ENCODE results near the gene PGPEP1. TPM values are rescaled to one million over a fixed set of nuclear protein-coding genes. Genes with fewer than 3 reads are reported as not detected.
"Not testable (repeated sequence)": the region's sequence is repeated elsewhere in the genome, so short reads cannot be mapped to it uniquely, and the experiment has no call there.

Gene PGPEP1
- total RNA-seq, 2 experiments from 2014 or later = 41.3 to 45.7 TPM

- Mint-ChIP-seq H3K9me3 (no peaks in the 10 kb centered on the region), H3K27me3 (peaks cover 28% of the 10 kb centered on the region), H3K36me3 (no peaks in the 10 kb centered on the region), H3K27ac (no peak within 1 kb of the TSS), H3K4me3 (peak within 1 kb of the TSS; percentile 44), H3K4me1 (peaks cover 21% of the 10 kb centered on the region)
- POLR2A ChIA-PET = interaction anchor here (1.0 to 1.4 kb wide), 2 partner anchors 22 to 118 kb away, joined by 3 read pairs; partner anchors contain the start of gene SSBP4
- ATAC-seq (ENCODE audit: low read depth) = peak; percentile 72
- no peak for DNase-seq
These were observed 57.1 kb downstream of the PGPEP1 start, which contains the start of gene LRRC25 for GRCh38 chr19:18397242-18398202. Gene LRRC25 (minus strand): TSS chr19:18397622. CDS start chr19:18396963, 659 bp downstream.

GRCh38 chr19:18399008-18399407 lies 58.6 kb downstream of the PGPEP1 start:
- H3K4me3 Mint-ChIP-seq = no peak overlapping the region
- no peak for DNase-seq
- peaks cover 18% of the 10 kb centered on the region for H3K4me1 Mint-ChIP-seq
- H3K27ac Mint-ChIP-seq = no peak overlapping the region
- H3K36me3 Mint-ChIP-seq = no peaks in the 10 kb centered on the region
- POLR2A ChIA-PET = no interaction called here
- H3K27me3 Mint-ChIP-seq = peaks cover 19% of the 10 kb centered on the region
- H3K9me3 Mint-ChIP-seq = no peaks in the 10 kb centered on the region
- no peak for ATAC-seq (ENCODE audit: low read depth)

DNA sequence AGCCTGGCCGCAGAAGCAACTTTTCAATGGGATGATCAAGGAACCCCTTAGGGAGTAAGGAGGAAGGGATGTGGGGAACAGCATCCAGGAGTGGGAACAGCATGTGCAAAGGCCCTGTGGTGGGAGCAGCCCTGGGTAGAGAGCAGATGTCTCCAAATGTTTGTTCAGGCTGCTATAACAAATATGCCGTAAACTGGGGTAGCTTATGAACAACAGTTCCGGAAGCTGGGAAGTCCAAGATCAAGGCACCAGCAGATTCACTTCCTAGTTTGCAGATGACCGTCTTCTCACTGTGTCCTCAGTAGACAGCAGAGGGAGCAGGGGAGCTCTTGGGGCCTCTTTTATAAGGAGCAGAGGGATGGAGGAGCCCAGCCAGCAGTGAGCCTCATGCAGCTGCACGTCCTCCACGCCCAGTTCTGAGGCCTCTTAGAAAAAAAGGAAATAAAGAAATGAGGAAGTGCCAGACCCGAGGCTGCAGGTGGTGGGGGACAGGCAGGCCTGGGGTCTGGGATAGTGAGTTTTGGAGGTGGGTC lies 61.2 kb downstream of the PGPEP1 start:
- DNase-seq = no peak
- peak overlapping the region; percentile 69 for H3K27ac Mint-ChIP-seq
- no peaks in the 10 kb centered on the region for H3K36me3 Mint-ChIP-seq

GRCh38 chr19:18402455-18403248 lies 62.3 kb downstream of the PGPEP1 start:
- peaks cover 17% of the 10 kb centered on the region for H3K4me1 Mint-ChIP-seq
- not testable (repeated sequence) for H3K27me3 Mint-ChIP-seq; H3K4me3 Mint-ChIP-seq; H3K36me3 Mint-ChIP-seq; ATAC-seq (ENCODE audit: low read depth); H3K27ac Mint-ChIP-seq; H3K9me3 Mint-ChIP-seq; DNase-seq
- POLR2A ChIA-PET = interaction anchor here (2.3 kb wide), 1 partner anchor 16 kb away, joined by 12 read pairs; the partner anchor contains the start of gene SSBP4

More for the DNA sequence above, 61.2 kb downstream of the PGPEP1 start:
- POLR2A ChIA-PET = interaction anchor here (2.1 to 2.5 kb wide), 3 partner anchors 10 to 17 kb away, joined by 6 to 12 read pairs (median 9); partner anchors contain the start of gene SSBP4
- Mint-ChIP-seq H3K4me1 (peaks cover 18% of the 10 kb centered on the region), H3K27me3 (peaks cover 13% of the 10 kb centered on the region), H3K4me3 (peak overlapping the region; percentile 48), H3K9me3 (no peaks in the 10 kb centered on the region)
- ATAC-seq (ENCODE audit: low read depth) = peak; percentile 48

DNA sequence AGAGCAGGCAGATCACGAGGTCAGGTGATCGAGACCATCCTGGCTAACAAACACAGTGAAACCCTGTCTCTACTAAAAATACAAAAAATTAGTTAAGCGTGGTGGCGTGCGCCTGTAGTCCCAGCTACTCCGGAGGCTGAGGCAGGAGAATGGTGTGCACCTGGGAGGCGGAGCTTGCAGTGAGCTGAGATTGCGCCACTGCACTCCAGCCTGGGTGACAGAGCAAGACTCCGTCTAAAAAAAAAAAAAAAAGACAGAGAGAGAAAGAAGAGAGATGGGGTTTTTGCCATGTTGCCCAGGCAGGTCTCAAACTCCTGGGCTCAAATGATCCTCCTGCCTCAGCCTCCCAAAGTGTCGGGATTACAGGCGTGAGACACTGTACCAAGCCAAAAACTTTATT lies 65.4 kb downstream of the PGPEP1 start:
- DNase-seq; H3K4me3 Mint-ChIP-seq; H3K9me3 Mint-ChIP-seq; POLR2A ChIA-PET; H3K27me3 Mint-ChIP-seq; H3K27ac Mint-ChIP-seq; ATAC-seq (ENCODE audit: low read depth); H3K36me3 Mint-ChIP-seq: not testable (repeated sequence)
- peaks cover 14% of the 10 kb centered on the region for H3K4me1 Mint-ChIP-seq

GRCh38 chr19:18406749-18407148 lies 66.4 kb downstream of the PGPEP1 start:
- no peak overlapping the region for H3K4me3 Mint-ChIP-seq
- POLR2A ChIA-PET = no interaction called here
- DNase-seq (no peak), ATAC-seq (ENCODE audit: low read depth) (no peak)
- peaks cover 7% of the 10 kb centered on the region for H3K4me1 Mint-ChIP-seq
- H3K36me3 Mint-ChIP-seq = no peaks in the 10 kb centered on the region
- H3K27ac Mint-ChIP-seq = no peak overlapping the region
- H3K9me3 Mint-ChIP-seq = no peaks in the 10 kb centered on the region
- peaks cover 4% of the 10 kb centered on the region for H3K27me3 Mint-ChIP-seq

DNA sequence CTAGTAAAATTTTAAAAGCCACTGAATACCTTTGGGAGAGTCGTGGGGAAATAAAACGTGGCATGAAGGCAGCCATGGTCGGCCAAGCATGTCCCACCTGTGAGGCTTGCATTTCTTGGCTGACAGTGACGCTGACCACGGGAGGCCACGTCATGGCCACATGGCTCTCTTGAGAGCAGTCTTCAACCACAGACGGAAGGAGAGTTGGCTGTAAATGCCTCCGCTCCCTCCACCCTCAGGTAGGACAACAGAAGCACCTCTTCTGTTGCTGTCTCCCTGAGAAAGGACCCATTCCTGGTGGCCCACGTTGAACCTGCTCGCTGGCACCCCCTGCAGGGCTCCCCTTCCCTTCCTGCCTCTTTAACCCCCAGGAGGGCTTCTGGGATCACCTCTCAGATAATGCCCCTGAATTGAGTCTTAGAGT lies 67.7 kb downstream of the PGPEP1 start:
- Mint-ChIP-seq H3K36me3 (no peaks in the 10 kb centered on the region), H3K27ac (no peak overlapping the region), H3K9me3 (no peaks in the 10 kb centered on the region), H3K27me3 (peaks cover 4% of the 10 kb centered on the region), H3K4me1 (peaks cover 5% of the 10 kb centered on the region), H3K4me3 (no peak overlapping the region)
- POLR2A ChIA-PET = no interaction called here
- peak; percentile 63 for DNase-seq
- no peak for ATAC-seq (ENCODE audit: low read depth)

GRCh38 chr19:18412610-18413239 lies 72.3 kb downstream of the PGPEP1 start:
- Mint-ChIP-seq H3K36me3 (no peaks in the 10 kb centered on the region), H3K4me3 (no peak overlapping the region), H3K27me3 (peaks cover 4% of the 10 kb centered on the region), H3K4me1 (peaks cover 36% of the 10 kb centered on the region), H3K9me3 (no peaks in the 10 kb centered on the region), H3K27ac (no peak overlapping the region)
- POLR2A ChIA-PET = interaction anchor here (1.1 to 7.7 kb wide), 3 partner anchors 33 to 220 kb away, joined by 3 to 103 read pairs (median 3); partner anchors contain the start of genes JUND and MPV17L2
- ATAC-seq (ENCODE audit: low read depth) (no peak), DNase-seq (no peak)

DNA sequence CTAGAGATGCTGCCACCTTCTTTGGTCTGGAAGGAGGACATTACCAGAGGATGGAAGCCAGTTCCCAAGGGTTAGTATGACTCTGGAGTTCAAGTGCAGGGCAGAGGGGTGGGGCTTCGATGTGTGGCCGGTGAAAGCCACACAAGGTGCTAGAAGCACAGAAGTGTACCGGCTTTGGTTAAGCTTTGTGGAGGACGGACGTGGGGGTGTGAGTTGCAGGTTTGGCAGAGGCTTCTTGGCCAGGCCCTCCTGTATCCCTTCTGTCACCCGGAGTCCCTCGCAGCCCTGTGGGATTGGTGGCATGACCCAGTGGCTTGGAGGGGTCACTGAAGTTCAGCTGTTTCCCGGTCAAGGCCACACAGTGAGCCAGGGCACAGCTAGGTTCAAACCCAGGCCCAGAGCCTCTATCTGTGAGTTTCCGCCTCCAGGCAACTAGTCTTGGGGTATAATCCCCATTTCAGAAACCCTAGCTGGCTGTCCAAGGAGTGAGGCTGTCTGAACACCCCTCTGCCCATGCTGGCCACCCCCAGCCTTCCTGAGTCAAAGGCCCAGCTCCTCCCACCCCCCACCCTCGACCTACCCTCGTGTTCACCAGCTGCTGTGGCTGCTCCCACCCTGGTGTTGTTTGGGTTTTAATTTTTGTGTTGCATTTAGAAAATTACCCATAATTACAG lies 74.2 kb downstream of the PGPEP1 start:
- Mint-ChIP-seq H3K4me1 (peaks cover 46% of the 10 kb centered on the region), H3K27ac (peak overlapping the region; percentile 86), H3K36me3 (no peaks in the 10 kb centered on the region), H3K27me3 (peaks cover 4% of the 10 kb centered on the region), H3K4me3 (peak overlapping the region; percentile 61), H3K9me3 (no peaks in the 10 kb centered on the region)
- POLR2A ChIA-PET = interaction anchor here (0.5 to 7.7 kb wide), 12 partner anchors 14 to 262 kb away, joined by 3 to 103 read pairs (median 3); partner anchors contain the start of genes ISYNA1, JUND, LSM4 and PIK3R2
- ATAC-seq (ENCODE audit: low read depth) (peak; percentile 15), DNase-seq (peak; percentile 64)

DNA sequence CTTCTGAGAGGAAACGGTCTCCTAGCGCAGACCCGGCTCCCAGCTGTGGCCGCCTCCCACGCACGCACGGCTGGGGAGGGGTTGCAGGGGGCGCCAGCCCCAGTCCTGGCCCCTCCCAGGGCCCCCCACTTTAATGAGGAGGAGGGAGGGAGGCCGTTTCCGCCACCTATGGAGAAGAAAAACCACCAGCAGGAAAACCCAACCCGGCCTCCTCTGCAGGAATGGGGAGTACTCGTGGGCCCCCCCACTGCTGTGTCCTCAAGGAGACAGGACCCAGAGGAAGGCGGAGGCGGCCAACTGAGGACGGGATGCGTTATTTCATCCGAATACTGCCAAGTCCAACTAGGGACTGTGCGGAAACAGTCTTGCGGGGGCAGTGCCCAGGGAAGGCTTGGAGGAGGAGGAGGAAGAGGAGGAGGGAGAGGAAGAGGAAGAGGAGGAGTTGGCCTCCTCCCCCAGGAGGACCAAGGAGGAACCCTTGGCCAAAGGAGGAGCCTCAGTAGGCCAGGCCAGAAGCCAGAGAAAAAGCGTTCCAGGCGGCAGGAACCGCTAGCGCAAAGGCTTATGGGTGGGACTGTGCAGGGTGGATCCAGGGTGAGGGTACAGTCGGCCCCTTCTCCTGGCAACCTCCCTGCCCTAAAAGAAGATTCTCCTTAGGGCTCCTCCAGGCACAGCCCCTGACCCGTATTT lies 74.9 kb downstream of the PGPEP1 start:
- no peaks in the 10 kb centered on the region for H3K9me3 Mint-ChIP-seq
- peaks cover 2% of the 10 kb centered on the region for H3K36me3 Mint-ChIP-seq
- ATAC-seq (ENCODE audit: low read depth) (no peak), DNase-seq (peak; percentile 49)
- peak overlapping the region; percentile 85 for H3K4me3 Mint-ChIP-seq
- POLR2A ChIA-PET = interaction anchor here (0.7 to 7.7 kb wide), 11 partner anchors 14 to 263 kb away, joined by 3 to 103 read pairs (median 4); partner anchors contain the start of genes ISYNA1, JUND, LSM4 and PIK3R2
- H3K27me3 Mint-ChIP-seq = peaks cover 4% of the 10 kb centered on the region
- peak overlapping the region; percentile 86 for H3K27ac Mint-ChIP-seq
- H3K4me1 Mint-ChIP-seq = peaks cover 48% of the 10 kb centered on the region

- H3K36me3 Mint-ChIP-seq = peaks cover 3% of the 10 kb centered on the region
- POLR2A ChIA-PET = interaction anchor here (0.8 to 7.7 kb wide), 15 partner anchors 12 to 502 kb away, joined by 3 to 103 read pairs (median 6); partner anchors contain the start of genes COPE, DDX49, JUND and LSM4
- H3K9me3 Mint-ChIP-seq = no peaks in the 10 kb centered on the region
These were observed 76.4 kb downstream of the PGPEP1 start for GRCh38 chr19:18416778-18417249.

More at GRCh38 chr19:18416778-18417249, 76.4 kb downstream of the PGPEP1 start:
- ATAC-seq (ENCODE audit: low read depth) (peak; percentile 11), DNase-seq (no peak)
- Mint-ChIP-seq H3K27ac (peak overlapping the region; percentile 86), H3K27me3 (no peaks in the 10 kb centered on the region), H3K4me3 (peak overlapping the region; percentile 85), H3K4me1 (peaks cover 55% of the 10 kb centered on the region)

Measured in activated naive CD8-positive, alpha-beta T cell treated with anti-CD3 and anti-CD28 coated beads, Interleukin-2, amount 10 ng/mL, durations not matched to agents 7 days and 5 days (primary cell).